LNCAP (cell line): Measurements from ENCODE around the gene OR51F1.

Experiments
- CTCF ChIP-seq: fragments of 450-650 bp; IDR thresholded peaks from 2 replicates; pipeline ENCODE4 v1.5.1; 2017; ENCODE audit warnings: mild to moderate bottlenecking

Gene OR51F1

GRCh38 chr11:4768094-4768493 is 1.6 kb downstream of the OR51F1 start:
- no peak for TF ChIP-seq CTCF

GRCh38 chr11:4766420-4767043 is 3.2 kb downstream of the OR51F1 start:
- no peak for TF ChIP-seq CTCF

- no peak for TF ChIP-seq CTCF
Observed at GRCh38 chr11:4763096-4763495, 6.6 kb downstream of the OR51F1 start.

- no peak for TF ChIP-seq CTCF
Observed at GRCh38 chr11:4751201-4751600, 18.5 kb downstream of the OR51F1 start.

- no peak for TF ChIP-seq CTCF
Observed at GRCh38 chr11:4748438-4748837, 21.3 kb downstream of the OR51F1 start.

GRCh38 chr11:4740735-4741134 is 29.0 kb downstream of the OR51F1 start:
- no peak for TF ChIP-seq CTCF

GRCh38 chr11:4727171-4727570 is 42.6 kb downstream of the OR51F1 start:
- TF ChIP-seq CTCF: no peak
